Stimulated activated CD8-positive, alpha-beta memory T cell treated with anti-CD3 and anti-CD28 coated beads, Interleukin-4, amount 100 ng/mL, for 24 hours (primary cell): Measurements from ENCODE around the gene RPS19.
"Not testable (repeated sequence)": the region's sequence is repeated elsewhere in the genome, so short reads cannot be mapped to it uniquely, and the experiment has no call there.

Source experiments
- DNase-seq: peaks from one replicate; pipeline ENCODE4 v3.0.0-alpha.2; 2020; ENCODE audit warnings: low read depth

Gene RPS19

DNA sequence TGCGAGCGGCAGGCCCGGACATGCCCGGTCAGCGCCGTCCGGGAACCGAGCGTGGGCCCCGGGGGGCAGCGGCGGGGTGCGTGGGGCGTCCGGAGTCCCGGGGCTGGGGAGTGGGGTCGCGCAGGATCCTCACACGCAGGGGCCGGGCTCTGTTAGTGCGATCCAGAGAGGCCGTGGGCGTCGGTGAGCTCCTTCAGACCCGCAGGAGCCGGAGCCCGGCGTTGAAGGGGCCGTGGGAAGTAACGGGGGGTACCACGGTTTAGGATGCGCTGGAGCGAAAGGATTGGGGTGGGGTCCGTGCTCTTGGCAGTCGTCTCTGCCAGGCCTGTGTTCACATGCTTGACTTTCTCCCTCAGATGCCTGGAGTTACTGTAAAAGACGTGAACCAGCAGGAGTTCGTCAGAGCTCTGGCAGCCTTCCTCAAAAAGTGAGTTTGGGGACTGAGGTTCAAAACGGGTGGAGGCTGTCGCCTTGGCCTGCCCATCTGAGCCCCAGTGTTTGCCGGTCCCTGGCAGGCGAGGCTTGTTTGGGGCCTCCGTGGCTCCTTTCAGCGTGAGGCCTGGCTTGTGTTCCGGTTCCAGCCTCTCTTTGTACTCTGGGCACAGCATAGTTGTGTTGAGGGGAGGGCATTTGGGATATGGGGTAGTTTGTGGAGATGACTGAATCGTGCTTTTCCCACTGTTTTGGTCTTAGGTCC, 512 bp downstream of the RPS19 start:
- no peak for DNase-seq

- no peak for DNase-seq
Measured at GRCh38 chr19:41861116-41861768, 1.2 kb downstream of the RPS19 start.

DNA sequence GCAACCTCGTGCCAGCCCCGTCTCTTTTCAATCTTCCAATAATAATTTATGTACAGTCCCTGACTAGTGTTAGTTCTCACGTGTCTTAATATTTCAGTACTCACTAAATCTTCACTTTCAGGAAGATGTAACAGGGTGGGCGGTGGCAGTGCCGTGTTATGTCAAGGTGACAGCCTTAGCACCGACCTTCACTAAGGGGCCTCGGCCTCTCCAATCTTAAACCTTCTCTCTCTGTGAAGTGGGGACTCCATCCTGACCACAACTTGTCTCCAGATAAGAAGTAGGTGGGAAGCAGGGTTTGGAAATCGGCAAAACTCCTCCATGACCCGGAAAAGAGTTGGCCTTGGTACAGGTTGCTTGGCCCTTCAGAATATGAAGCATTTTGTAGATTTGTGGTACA, 1.8 kb downstream of the RPS19 start:
- no peak for DNase-seq

- no peak for DNase-seq
Measured at GRCh38 chr19:41862445-41862986, 2.5 kb downstream of the RPS19 start.

DNA sequence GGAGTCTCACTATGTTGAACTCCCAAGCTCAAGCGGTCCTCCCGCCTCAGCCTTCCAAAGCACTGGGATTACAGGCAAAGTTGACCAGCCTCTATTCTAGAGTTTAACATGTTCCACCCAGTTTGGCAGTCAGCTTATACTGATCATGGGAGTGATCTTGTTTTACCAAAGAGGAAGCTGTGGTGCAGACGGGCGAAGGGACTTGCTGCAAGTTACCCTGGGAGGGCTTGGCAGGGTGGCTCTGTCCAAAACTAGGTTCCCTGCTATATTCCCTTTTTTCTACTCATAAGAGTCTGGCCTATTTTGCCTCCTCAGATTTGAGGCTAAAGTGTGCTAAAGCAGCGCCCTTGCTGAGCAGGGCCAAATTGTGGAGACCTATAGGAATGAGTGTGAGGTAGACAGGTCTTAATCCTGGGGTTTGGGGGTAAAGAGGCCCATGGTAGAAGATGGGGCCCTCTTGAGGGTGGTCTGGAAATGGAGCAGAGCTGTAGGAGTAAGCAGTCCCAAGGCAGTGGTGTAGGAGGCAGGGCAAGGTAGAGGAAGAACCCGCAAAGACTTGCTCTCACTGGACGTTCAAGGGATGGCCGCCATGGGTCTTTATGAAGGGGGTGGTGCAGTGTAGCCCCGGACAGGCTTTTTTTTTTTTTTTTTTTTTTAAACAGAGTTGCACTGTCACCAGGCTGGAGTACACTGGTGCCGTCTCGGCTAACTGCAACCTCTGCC, 3.3 kb downstream of the RPS19 start:
- DNase-seq = no peak

GRCh38 chr19:41864374-41864773, 4.3 kb downstream of the RPS19 start:
- no peak for DNase-seq

DNA sequence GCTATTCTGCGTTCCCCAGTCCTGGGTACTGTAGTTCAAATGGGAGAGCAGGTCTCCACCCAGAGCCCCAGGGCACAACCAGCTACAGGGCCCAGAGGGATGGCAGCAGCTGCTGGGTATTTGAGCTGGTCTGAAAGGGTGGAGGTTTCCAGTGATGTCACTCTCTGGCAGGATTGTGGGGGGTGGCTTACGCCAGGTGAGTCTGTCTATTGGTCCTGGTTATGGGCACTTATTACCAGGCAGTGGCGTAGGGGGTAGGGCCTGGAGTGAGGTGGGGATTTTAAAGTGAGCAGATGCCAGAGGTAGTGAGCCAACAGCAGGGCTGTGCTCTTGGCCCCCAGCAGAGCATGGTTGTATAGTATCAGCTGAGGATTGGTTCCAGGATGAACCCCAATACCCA, 6.2 kb downstream of the RPS19 start:
- DNase-seq = no peak

DNA sequence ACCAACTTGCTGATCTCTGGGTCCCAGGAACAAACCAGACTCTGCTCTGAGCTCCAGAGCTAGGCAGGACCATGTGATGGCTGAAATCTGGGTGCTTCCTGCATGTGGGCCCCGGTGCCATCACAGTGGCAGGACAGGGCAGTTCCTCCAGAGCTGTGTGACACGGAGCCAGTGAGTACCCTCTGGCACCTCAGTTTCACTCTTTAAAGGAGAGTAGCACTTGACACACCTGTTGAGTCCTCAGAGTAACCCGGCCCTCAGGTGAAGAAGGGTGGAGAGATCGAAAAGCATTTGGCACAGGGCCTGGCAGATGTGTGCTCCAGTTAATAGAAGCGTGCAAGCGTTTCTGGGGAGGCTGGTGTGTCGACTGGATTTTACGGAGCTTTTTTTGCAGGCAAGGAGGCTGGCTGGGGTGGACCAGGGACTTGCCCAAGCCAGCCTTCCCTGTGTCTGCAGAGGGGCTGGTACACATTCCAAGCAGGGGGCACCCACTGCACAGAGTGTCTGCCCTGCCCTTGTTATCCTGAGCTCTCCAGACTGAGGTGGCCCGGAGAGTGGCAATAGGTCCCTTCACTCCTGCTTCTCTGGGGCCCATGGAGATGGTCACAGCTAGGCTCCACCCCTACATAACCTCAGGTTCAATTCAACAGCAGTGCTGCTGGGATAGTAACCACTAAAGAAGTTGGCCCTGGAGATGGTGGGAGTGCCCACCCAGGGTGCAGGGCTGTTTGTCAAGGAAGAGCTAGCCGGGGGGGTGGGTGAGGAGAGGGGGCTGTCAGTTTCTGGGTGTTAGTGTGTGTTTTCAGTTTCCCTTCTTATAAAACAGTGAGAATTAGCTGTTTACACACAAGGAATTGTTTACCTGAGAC, 8.3 kb downstream of the RPS19 start:
- DNase-seq = no peak

DNA sequence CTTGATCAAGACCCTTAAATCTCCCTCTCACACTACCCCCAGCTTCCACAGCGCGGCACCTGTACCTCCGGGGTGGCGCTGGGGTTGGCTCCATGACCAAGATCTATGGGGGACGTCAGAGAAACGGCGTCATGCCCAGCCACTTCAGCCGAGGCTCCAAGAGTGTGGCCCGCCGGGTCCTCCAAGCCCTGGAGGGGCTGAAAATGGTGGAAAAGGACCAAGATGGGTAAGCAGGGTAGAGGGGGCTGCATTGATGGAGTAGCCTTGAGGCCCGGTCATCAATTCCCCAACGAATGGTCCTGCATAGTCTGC, 8.9 kb downstream of the RPS19 start:
- no peak for DNase-seq

DNA sequence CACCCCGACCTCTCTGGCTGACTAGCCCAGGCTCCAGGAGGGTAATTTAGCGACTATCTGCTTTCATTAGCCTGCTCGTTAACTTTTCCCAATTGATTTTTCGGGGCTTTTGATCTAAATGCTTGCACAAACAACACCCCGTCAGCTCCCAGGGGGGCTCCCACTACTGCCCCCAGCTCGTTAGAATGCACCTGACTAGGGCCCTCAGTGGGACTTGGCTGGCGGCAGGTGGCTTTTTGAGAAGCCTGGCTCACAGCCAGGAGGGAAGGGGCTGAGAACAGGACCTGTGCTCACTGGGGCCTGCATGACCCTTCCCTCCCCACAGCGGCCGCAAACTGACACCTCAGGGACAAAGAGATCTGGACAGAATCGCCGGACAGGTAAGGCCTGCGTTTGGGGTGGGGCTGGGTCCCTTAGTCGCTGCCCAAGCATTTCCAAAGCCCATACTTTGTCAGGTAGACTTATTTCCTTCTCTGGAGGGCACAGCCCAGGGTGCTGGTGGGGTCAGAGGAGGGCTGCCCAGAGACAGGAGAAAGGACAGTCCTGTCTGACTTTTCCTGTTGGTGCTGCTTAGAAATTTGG, 9.4 kb downstream of the RPS19 start:
- no peak for DNase-seq

- no peak for DNase-seq
Measured at GRCh38 chr19:41870401-41870873, 10.4 kb downstream of the RPS19 start.

GRCh38 chr19:41871573-41872383, 11.7 kb downstream of the RPS19 start:
- DNase-seq = peak; percentile 41

- DNase-seq = no peak
Measured at GRCh38 chr19:41872384-41872774, 12.3 kb downstream of the RPS19 start.

DNA sequence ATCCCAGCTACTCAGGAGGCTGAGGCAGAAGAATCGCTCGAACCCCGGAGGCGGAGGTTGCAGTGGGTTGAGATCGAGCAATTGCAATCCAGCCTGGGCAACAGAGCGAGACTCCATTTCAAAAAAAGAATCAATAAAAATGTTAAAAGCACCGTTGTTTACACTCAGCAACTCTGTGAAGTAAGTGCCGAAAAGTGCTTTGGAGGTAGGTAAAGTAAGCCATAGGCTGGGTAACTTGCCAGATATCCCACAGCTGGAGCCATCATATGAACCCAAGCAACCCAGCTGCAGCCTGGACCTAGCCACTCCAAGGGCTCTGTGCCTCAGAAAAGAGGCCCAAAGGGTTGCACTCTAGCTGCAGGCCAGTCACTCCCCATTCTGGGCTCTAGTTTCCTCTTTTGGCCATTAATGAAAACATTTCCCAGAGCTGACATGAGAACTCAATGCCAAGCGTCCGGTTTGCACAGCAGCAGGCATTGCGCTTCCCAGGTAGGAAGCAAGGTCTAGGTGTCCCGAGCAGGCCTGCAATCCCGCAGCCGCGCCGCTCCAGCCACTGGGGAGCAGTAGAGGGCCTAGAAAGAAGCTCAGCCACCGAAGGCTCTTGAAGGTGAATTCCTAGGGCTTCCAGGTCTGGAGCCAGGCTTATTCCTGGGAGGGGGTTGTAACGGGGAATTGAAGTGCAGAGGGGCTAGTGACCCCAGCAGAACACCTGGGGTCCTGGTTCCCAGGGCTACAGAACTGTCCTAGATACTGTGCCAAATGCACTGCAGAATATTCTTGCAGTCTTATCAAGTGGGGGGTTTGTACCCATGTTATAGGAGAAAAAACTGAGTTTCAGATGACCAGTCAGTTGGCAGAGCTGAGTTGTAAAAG, 13.0 kb downstream of the RPS19 start:
- DNase-seq = peak; percentile 46

DNA sequence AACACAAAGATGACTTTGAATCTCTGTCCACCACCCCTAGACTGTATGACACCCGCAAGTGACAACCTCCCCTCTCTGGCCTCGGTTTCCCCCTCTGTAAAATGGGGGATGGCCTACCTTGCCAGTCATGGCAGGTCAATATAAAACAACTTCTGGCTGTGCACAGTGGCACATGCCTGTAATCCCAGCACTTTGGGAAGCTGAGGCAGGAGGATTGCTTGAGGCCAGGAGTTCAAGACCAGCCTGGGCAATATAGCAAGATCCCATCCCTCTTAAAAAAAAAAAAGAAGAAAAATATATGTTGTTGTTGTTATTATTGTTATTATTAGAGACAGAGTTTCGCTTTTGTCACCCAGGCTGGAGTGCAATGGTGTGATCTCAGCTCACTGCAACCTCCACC, 15.9 kb downstream of the RPS19 start:
- not testable (repeated sequence) for DNase-seq

- no peak for DNase-seq
Measured at GRCh38 chr19:41876847-41877832, 17.1 kb downstream of the RPS19 start, which contains the start of gene CD79A. Gene CD79A (plus strand): TSS chr19:41877279. CDS start chr19:41877305, 26 bp downstream.

DNA sequence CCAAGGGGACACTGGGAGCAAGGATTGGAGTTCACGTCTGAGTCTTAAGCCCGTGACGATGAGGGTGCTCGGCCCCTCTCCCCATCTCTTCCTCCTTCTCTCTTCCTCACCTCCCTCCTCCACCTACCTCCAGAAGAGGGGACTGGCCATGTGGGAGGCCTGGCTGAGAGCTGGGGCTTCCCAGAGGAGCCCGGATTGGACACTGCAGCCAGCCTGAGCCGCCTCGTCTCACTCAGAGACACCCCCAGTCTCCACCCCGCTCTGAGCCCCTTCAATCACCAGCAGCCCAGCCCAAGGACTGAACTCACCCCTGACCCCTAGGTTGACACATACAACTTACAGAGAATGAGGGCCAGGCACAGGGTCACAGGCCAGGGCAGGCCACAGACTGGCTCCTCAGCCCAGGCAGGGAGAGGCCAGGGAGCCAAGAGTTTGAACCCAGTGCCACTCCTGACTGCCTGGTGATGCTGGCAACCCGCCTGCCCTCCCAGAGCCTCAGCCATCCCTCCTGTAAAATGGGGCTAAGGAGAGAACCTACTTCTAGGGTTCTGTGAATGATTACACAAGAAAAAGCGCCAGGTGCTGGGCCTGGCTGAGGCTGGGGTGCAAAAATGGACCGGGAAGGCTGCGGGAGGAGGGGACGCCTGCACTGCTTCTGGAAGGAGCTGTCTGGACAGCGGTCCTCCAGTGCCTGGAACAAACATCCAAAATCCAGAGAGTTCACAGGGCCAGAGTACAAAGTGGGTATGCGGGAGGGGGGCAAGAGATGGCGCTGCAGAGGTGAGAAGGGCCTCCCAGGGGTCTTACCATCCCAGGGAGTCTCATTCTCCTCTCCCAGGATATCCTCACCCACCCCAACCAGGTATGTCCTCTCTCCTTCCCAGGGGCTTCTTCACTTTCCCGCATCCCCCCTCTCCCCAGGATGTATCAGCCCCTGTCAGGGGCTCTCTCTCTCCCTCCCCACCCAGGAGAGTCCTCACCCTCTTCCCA, 18.2 kb downstream of the RPS19 start:
- no peak for DNase-seq
